Measurements from ENCODE around the gene PNMA8C. TPM values are rescaled to one million over a fixed set of nuclear protein-coding genes. Genes with fewer than 3 reads are reported as not detected.
A peak's percentile ranks its signal among the peaks of the same experiment; 100 is the strongest.
"Not testable (repeated sequence)": the region's sequence is repeated elsewhere in the genome, so short reads cannot be mapped to it uniquely, and the experiment has no call there.

Gene PNMA8C
- polyA plus RNA-seq, 1 of the 3 experiments (the other 2 are of a cell fraction) = 1.3 TPM

DNA sequence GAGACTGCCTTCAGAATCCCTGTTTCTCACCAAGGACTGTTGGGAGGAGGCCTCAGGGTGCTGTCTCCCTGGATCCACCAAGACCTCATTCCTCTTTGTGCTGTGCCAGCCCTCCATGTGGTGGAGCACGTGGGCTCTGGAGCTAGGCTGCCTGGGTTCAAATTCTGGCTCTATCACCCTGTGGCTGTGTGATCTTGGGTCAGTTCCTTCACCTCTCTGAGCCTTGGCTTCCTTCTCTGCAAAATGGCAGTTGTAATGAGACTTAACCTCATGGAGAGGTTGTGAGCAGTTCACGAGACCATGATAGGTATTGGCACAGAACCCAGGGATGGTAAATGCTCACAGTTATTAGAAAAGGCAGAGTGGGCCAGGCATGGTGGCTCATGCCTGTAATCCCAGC is 6.4 kb downstream of the PNMA8C start (continued):
- TF ChIP-seq MEF2A (IDR thresholded peaks at IDR 0.05; ENCODE audit: borderline replicate concordance, low read depth) (no peak), NRF1 (IDR thresholded peaks at IDR 0.05; ENCODE audit: low read depth, low read length) (no peak)

DNA sequence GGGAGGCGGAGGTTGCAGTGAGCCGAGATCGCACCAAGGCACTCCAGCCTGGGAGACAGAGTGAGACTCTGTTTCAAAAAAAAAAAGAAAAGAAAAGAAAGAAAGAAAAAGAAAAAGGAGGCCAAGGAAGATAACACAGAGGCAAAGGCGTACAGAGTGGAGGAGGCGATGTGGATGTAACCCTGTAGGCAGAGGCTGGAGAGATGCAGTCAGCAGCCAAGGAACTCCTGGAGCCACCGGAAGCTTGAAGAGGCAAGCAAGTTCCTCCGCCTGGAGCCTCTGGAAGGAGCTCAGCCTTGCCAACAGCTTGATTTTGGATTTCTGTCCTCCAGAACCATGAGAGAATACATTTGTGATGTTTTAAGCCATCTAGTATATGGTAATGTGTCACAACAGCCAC is 8.7 kb downstream of the PNMA8C start:
- no peak for DNase-seq
- Histone ChIP-seq H3K4me3 (ENCODE audit: low read depth in 2 of 2, low read length in 1 of 2) (no peak overlapping the region), H3K36me3 (replicated peaks in 1 of 2; ENCODE audit: control insufficient read depth in 1 of 2, insufficient read depth in 2 of 2, low read length in 1 of 2) (no peaks in the 10 kb centered on the region), H4K20me1 (ENCODE audit: insufficient read depth) (no peaks in the 10 kb centered on the region), H3K9ac (no peak overlapping the region), H3K4me2 (no peak overlapping the region), H3K9me2 (no peaks in the 10 kb centered on the region), H3F3A (replicated peaks; ENCODE audit: insufficient read depth) (no peaks in the 10 kb centered on the region), H3K27ac (ENCODE audit: low read depth in 2 of 2, low read length in 1 of 2) (no peak overlapping the region), H3K9me3 (no peaks in the 10 kb centered on the region), H3K79me2 (ENCODE audit: insufficient read depth) (no peaks in the 10 kb centered on the region), H3K4me1 (ENCODE audit: control insufficient read depth in 1 of 2, insufficient read depth in 2 of 2, low read depth in 1 of 2, low read length in 1 of 2) (peaks cover 4 to 8% of the 10 kb centered on the region in 2 experiments; a peak in 3 of 4 replicates), H3K27me3 (ENCODE audit: insufficient read depth) (no peaks in the 10 kb centered on the region), H2AFZ (ENCODE audit: low read depth) (no peak overlapping the region)
- TF ChIP-seq EP300 (IDR thresholded peaks at IDR 0.05; ENCODE audit: borderline replicate concordance in 1 of 2, low read depth in 1 of 2, low read length in 1 of 2) (no peak), TCF12 (IDR thresholded peaks at IDR 0.05) (no peak), SIN3A (IDR thresholded peaks at IDR 0.05; ENCODE audit: borderline replicate concordance, low read depth, low read length) (no peak), CTCF (IDR thresholded peaks at IDR 0.05) (no peak), ZBTB33 (IDR thresholded peaks at IDR 0.05; ENCODE audit: borderline replicate concordance, low read depth) (no peak)
- TF ChIP-seq, protein P1, sequence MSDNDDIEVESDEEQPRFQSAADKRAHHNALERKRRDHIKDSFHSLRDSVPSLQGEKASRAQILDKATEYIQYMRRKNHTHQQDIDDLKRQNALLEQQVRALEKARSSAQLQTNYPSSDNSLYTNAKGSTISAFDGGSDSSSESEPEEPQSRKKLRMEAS (IDR thresholded peaks at IDR 0.05; ENCODE audit: low read depth) = no peak
- POLR2A ChIA-PET = no interaction called here
- WGBS (ENCODE audit: low lambda C conversion rate) = 99% methylated on average over 7 of the region's 7 CpGs
- CTCF ChIA-PET = no interaction called here

GRCh38 chr19:46415804-46416709 is 12.7 kb downstream of the PNMA8C start:
- H3K27ac ChIP-seq (ENCODE audit: low read depth in 2 of 2, low read length in 1 of 2) = peak overlapping the region; percentile 27 to 72
- H3F3A ChIP-seq (replicated peaks; ENCODE audit: insufficient read depth); H3K79me2 ChIP-seq (ENCODE audit: insufficient read depth); H4K20me1 ChIP-seq (ENCODE audit: insufficient read depth); H3K36me3 ChIP-seq (replicated peaks in 1 of 2; ENCODE audit: control insufficient read depth in 1 of 2, insufficient read depth in 2 of 2, low read length in 1 of 2); H3K4me1 ChIP-seq (ENCODE audit: control insufficient read depth in 1 of 2, insufficient read depth in 2 of 2, low read depth in 1 of 2, low read length in 1 of 2); H3K9me3 ChIP-seq; H3K27me3 ChIP-seq (ENCODE audit: insufficient read depth); H3K9me2 ChIP-seq; POLR2A ChIA-PET: not testable (repeated sequence)
- H2AFZ ChIP-seq (ENCODE audit: low read depth) = peak overlapping the region; percentile 58; the same call in 1 of the 2 replicates
- H3K4me3 ChIP-seq (ENCODE audit: low read depth in 2 of 2, low read length in 1 of 2) = peak overlapping the region; percentile 38 to 46
- CTCF ChIA-PET = interaction anchor here (0.7 to 4.1 kb wide), 8 partner anchors 13 to 97 kb away, joined by 3 to 24 read pairs (median 4); no protein-coding TSS in a partner anchor
- peak; percentile 95 for DNase-seq
- peak overlapping the region; percentile 71 for H3K4me2 ChIP-seq
- peak overlapping the region; percentile 20; the same call in 1 of the 2 replicates for H3K9ac ChIP-seq
- TF ChIP-seq CHD2 (IDR thresholded peaks at IDR 0.05; ENCODE audit: low read length, partially characterized antibody) = peak; percentile 49
- TF ChIP-seq RCOR1 (IDR thresholded peaks at IDR 0.05; ENCODE audit: low read length) = 0 out of 2 replicates have a peak, but pooled peaks have one; percentile 34
- TF ChIP-seq MXI1 (IDR thresholded peaks at IDR 0.05; ENCODE audit: low read depth, low read length) = peak; percentile 71; the same call in 1 of the 2 replicates
- 0 out of 2 replicates have a peak, but pooled peaks have one; percentile 31 for TF ChIP-seq SIN3A (IDR thresholded peaks at IDR 0.05; ENCODE audit: borderline replicate concordance, low read depth, low read length)
- WGBS (ENCODE audit: low lambda C conversion rate) = 46% methylated on average over 43 of the region's 53 CpGs

DNA sequence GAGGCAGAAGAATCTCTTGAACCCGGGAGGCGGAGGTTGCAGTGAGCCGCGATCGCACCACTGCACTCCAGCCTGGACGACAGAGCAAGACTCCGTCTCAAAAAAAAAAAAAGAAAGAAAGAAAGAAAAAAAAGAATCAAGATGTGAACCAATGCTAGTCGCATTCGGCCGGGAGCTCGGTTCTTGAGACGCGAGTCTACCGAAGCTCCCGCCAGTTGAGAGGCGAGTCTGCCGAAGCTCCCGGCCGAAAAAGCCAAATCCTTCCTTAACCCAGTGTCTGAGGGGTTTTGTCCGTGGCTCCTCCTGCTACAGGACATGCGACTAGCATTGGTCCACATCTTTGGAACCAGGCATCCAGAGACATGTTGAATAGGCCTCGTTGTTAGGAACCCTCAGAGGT is 13.8 kb downstream of the PNMA8C start:
- H3K9me3 ChIP-seq = not testable (repeated sequence)

More for the DNA sequence above, 13.8 kb downstream of the PNMA8C start:
- H4K20me1 ChIP-seq (ENCODE audit: insufficient read depth); H3K4me3 ChIP-seq (ENCODE audit: low read depth in 2 of 2, low read length in 1 of 2); H3K9ac ChIP-seq; DNase-seq; H2AFZ ChIP-seq (ENCODE audit: low read depth); H3K9me2 ChIP-seq; H3K27ac ChIP-seq (ENCODE audit: low read depth in 2 of 2, low read length in 1 of 2); H3K27me3 ChIP-seq (ENCODE audit: insufficient read depth); H3K4me1 ChIP-seq (ENCODE audit: control insufficient read depth in 1 of 2, insufficient read depth in 2 of 2, low read depth in 1 of 2, low read length in 1 of 2); H3K36me3 ChIP-seq (replicated peaks in 1 of 2; ENCODE audit: control insufficient read depth in 1 of 2, insufficient read depth in 2 of 2, low read length in 1 of 2); H3K79me2 ChIP-seq (ENCODE audit: insufficient read depth); H3F3A ChIP-seq (replicated peaks; ENCODE audit: insufficient read depth); H3K4me2 ChIP-seq; POLR2A ChIA-PET: not testable (repeated sequence)
- WGBS (ENCODE audit: low lambda C conversion rate) = 96% methylated on average over 22 of the region's 22 CpGs
- CTCF ChIA-PET = interaction anchor here (4.1 kb wide), 1 partner anchor 12 kb away, joined by 24 read pairs; no protein-coding TSS in a partner anchor

Measured in SK-N-SH (cell line).